ENCODE measurements around the gene STRN3.
"Not testable (repeated sequence)": the region's sequence is repeated elsewhere in the genome, so short reads cannot be mapped to it uniquely, and the experiment has no call there.

STRN3 gene

GRCh38 chr14:31029016-31029970 is 3.1 kb upstream of the STRN3 start:
- DNase-seq: no peak

GRCh38 chr14:31027847-31028246 is 1.7 kb upstream of the STRN3 start:
- no peak for DNase-seq

GRCh38 chr14:31026450-31027235 is 464 bp upstream of the STRN3 start:
- peak; percentile 95 for DNase-seq

GRCh38 chr14:31025367-31026076 is 657 bp downstream of the STRN3 start, which contains the start of gene AP4S1:
AP4S1 (plus strand) TSS chr14:31025649; CDS start chr14:31066197, 40,548 bp downstream.
- no peak for DNase-seq

- no peak for DNase-seq
Observed at GRCh38 chr14:31024577-31025366, 1.4 kb downstream of the STRN3 start.

GRCh38 chr14:31024010-31024480 is 2.1 kb downstream of the STRN3 start:
- DNase-seq: no peak

GRCh38 chr14:31022386-31022785 is 3.8 kb downstream of the STRN3 start:
- DNase-seq: no peak

GRCh38 chr14:31021576-31021949 is 4.6 kb downstream of the STRN3 start:
- DNase-seq: no peak

GRCh38 chr14:31020834-31021575 is 5.2 kb downstream of the STRN3 start:
- DNase-seq: no peak

GRCh38 chr14:31018057-31018645 is 8.0 kb downstream of the STRN3 start:
- DNase-seq: no peak

- no peak for DNase-seq
Observed at GRCh38 chr14:31013841-31014240, 12.3 kb downstream of the STRN3 start.

- DNase-seq: no peak
Observed at GRCh38 chr14:31010935-31011334, 15.2 kb downstream of the STRN3 start.

GRCh38 chr14:31009836-31010574 is 16.2 kb downstream of the STRN3 start:
- no peak for DNase-seq

- no peak for DNase-seq
Observed at GRCh38 chr14:31006703-31007102, 19.5 kb downstream of the STRN3 start.

- not testable (repeated sequence) for DNase-seq
Observed at GRCh38 chr14:31004007-31004406, 22.2 kb downstream of the STRN3 start.

GRCh38 chr14:31003284-31003683 is 22.9 kb downstream of the STRN3 start:
- no peak for DNase-seq

GRCh38 chr14:31001339-31001658 is 24.9 kb downstream of the STRN3 start:
- DNase-seq: no peak

GRCh38 chr14:31000629-31001338 is 25.4 kb downstream of the STRN3 start:
- no peak for DNase-seq

- no peak for DNase-seq
Observed at GRCh38 chr14:30999038-30999773, 27.0 kb downstream of the STRN3 start.
